ENCODE data around the gene VWC2L. TPM values are rescaled to one million over a fixed set of nuclear protein-coding genes. Genes with fewer than 3 reads are reported as not detected.

VWC2L gene
- total and polyA plus RNA-seq, 10 of the 15 experiments (the other 5 are each of a cell fraction or from before 2014, with no cell fraction given) = not detected

GRCh38 chr2:214575465-214575864, 164.6 kb downstream of the VWC2L start:
- ATAC-seq (no peak), DNase-seq (ENCODE audit: low read depth, low spot score) (no peak), FAIRE-seq (no peak)
- Histone ChIP-seq H2AFZ (ENCODE audit: control insufficient read depth, low read depth, low read length) (peak overlapping the region; percentile 14; the same call in 1 of the 2 replicates), H3K4me1 (ENCODE audit: control insufficient read depth, insufficient read depth, low read length) (no peaks in the 10 kb centered on the region), H3K9ac (ENCODE audit: control insufficient read depth, insufficient read depth, low read length) (no peak overlapping the region), H3K4me2 (ENCODE audit: control insufficient read depth, insufficient read depth) (no peak overlapping the region), H4K20me1 (ENCODE audit: control insufficient read depth, insufficient read depth) (no peaks in the 10 kb centered on the region), H3K36me3 (ENCODE audit: control insufficient read depth in 2 of 2, insufficient read depth in 2 of 2, low read length in 1 of 2) (no peaks in the 10 kb centered on the region), H3K27ac (ENCODE audit: control insufficient read depth, insufficient read depth) (no peak overlapping the region), H3K9me3 (replicated peaks; ENCODE audit: control insufficient read depth, insufficient read depth, low read length) (no peaks in the 10 kb centered on the region), H3K4me3 (no peak overlapping the region), H3K79me2 (ENCODE audit: control insufficient read depth, insufficient read depth, low read length) (no peaks in the 10 kb centered on the region), H3K27me3 (replicated peaks in 1 of 2; ENCODE audit: control insufficient read depth in 2 of 2, insufficient read depth in 2 of 2, low read length in 1 of 2) (no peaks in the 10 kb centered on the region)
- ChIA-PET SMC1A (ENCODE audit: uncharacterized antibody, unreplicated experiment) (interaction anchor here (0.7 to 1.8 kb wide), 4 partner anchors 8 to 14 kb away, joined by 3 to 8 read pairs (median 4); no protein-coding TSS in a partner anchor), CTCF (interaction anchor here (0.6 to 1.3 kb wide), 5 partner anchors 12 to 858 kb away, joined by 3 to 4 read pairs (median 3); no protein-coding TSS in a partner anchor), RAD21 (ENCODE audit: unreplicated experiment) (interaction anchor here (0.6 kb wide), 1 partner anchor 695 kb away, joined by 3 read pairs; no protein-coding TSS in a partner anchor), POLR2A (interaction anchor here (0.7 kb wide), 1 partner anchor 245 kb away, joined by 3 read pairs; no protein-coding TSS in a partner anchor)
- intact Hi-C loops (cut with micrococcal nuclease; ENCODE audit: unreplicated experiment) = no loop called here
- in situ Hi-C loops (cut with MboI) = no loop called here
- 37% methylated on average over 7 of the region's 7 CpGs for WGBS (ENCODE audit: insufficient coverage, insufficient replicate concordance, low lambda C conversion rate, missing lambda C conversion rate)
- BruUV-seq (replicated peaks) = no TSS peak
- TF ChIP-seq RFX5 (IDR thresholded peaks at IDR 0.05; ENCODE audit: low read depth, low read length) (no peak), ZBTB33 (IDR thresholded peaks at IDR 0.05) (no peak), RAD21 (IDR thresholded peaks at IDR 0.05; ENCODE audit: insufficient read depth, low read depth, low read length) (no peak), REST (IDR thresholded peaks at IDR 0.05; ENCODE audit: low read depth, low read length) (no peak), SUZ12 (IDR thresholded peaks at IDR 0.05; ENCODE audit: unreplicated experiment) (no peak), ZNF274 (IDR thresholded peaks at IDR 0.05; ENCODE audit: insufficient read depth, insufficient read length) (no peak), ESRRA (IDR thresholded peaks at IDR 0.05; ENCODE audit: low read length) (no peak), ZZZ3 (IDR thresholded peaks at IDR 0.05; ENCODE audit: control insufficient read depth, insufficient read length, low read depth) (no peak), GABPA (IDR thresholded peaks at IDR 0.05; ENCODE audit: low read depth) (no peak), POU2F2 (IDR thresholded peaks at IDR 0.05; ENCODE audit: borderline replicate concordance, low read depth, low read length) (no peak), ZBED1 (IDR thresholded peaks at IDR 0.05; ENCODE audit: borderline replicate concordance) (no peak), CBX5 (IDR thresholded peaks at IDR 0.05; ENCODE audit: low read depth) (no peak), ZBTB40 (IDR thresholded peaks at IDR 0.05; ENCODE audit: borderline replicate concordance) (no peak)
